GM12878 (cell line): ENCODE measurements around the gene TFAP2E. TPM values are rescaled to one million over a fixed set of nuclear protein-coding genes. Genes with fewer than 3 reads are reported as not detected.

ENCODE experiments used
- ATAC-seq: fragments of 200-7000 bp; cut with Tn5 transposase; 3 replicates; pipeline ENCODE4 v1.9.1; 2020; ENCODE audit warnings: mild to moderate bottlenecking, moderate library complexity
- BruUV-seq: library from RNA; stranded (reverse); fragments of 400-500 nt; replicated peaks from 2 replicates; lab custom pipeline; 2021; lab: Mats Ljungman, UMichigan
- CTCF ChIA-PET: fragments of 300-600 bp; sonication (Branson Sonifier 250); formaldehyde crosslinking; extraction: SDS; loops from one replicate; lab custom pipeline; 2021; ENCODE audit warnings: inconsistent platforms; lab: Yijun Ruan, JAX
- POLR2A ChIA-PET: fragments of 350-600 bp; formaldehyde crosslinking; extraction: SDS; loops from one replicate; lab custom pipeline; 2021; ENCODE audit warnings: inconsistent platforms; lab: Charles Lee
- RAD21 ChIA-PET: fragments of 300-600 bp; sonication (Branson Sonifier 250); formaldehyde crosslinking; loops from one replicate; lab custom pipeline; 2023; ENCODE audit warnings: antibody characterized with exemption; ENCODE audit not compliant: unreplicated experiment; lab: Charles Lee
- SMC1A ChIA-PET: fragments of 300-600 bp; sonication (Branson Sonifier 250); formaldehyde crosslinking; loops from one replicate; lab custom pipeline; 2023; ENCODE audit not compliant: unreplicated experiment, uncharacterized antibody; lab: Charles Lee
- DNase-seq: peaks from one replicate; pipeline ENCODE4 v3.0.0-alpha.2; 2011; ENCODE audit warnings: low read depth, low spot score
- FAIRE-seq: peaks from 3 replicates; lab custom pipeline; 2011; peaks lifted over from hg19 to GRCh38; lab: Jason Lieb, UNC
- H2AFZ ChIP-seq: 2 replicates; pipeline ENCODE4 v1.6.0; 2011; ENCODE audit warnings: low read depth, low read length, control low read depth; ENCODE audit not compliant: control insufficient read depth
- H3K27ac ChIP-seq: 2 replicates; pipeline ENCODE4 v1.5.1; 2011; ENCODE audit warnings: control low read depth; ENCODE audit not compliant: control insufficient read depth, insufficient read depth
- H3K27me3 ChIP-seq, 2 experiments: replicated peaks in 1 of 2; 2 replicates each; pipeline versions ENCODE4 v1.6.0 to v1.6.1; 2011; ENCODE audit warnings: low read length in 1 of 2; ENCODE audit not compliant: control insufficient read depth in 2 of 2, insufficient read depth in 2 of 2
- H3K36me3 ChIP-seq, 2 experiments: 2 replicates each; pipeline ENCODE4 v1.5.1; 2011; ENCODE audit warnings: low read length in 1 of 2; ENCODE audit not compliant: control insufficient read depth in 2 of 2, insufficient read depth in 2 of 2
- H3K4me1 ChIP-seq: 2 replicates; pipeline ENCODE4 v1.6.1; 2011; ENCODE audit warnings: mild to moderate bottlenecking, low read length, moderate library complexity, mixed read lengths; ENCODE audit not compliant: control insufficient read depth, insufficient read depth
- H3K4me2 ChIP-seq: 2 replicates; pipeline ENCODE4 v1.6.0; 2011; ENCODE audit warnings: control low read depth; ENCODE audit not compliant: control insufficient read depth, insufficient read depth
- H3K4me3 ChIP-seq: fragments of 200-600 bp; sonication (generic); 2 replicates; pipeline ENCODE4 v1.5.1; 2016
- H3K79me2 ChIP-seq: 2 replicates; pipeline ENCODE4 v1.6.0; 2011; ENCODE audit warnings: low read length; ENCODE audit not compliant: control insufficient read depth, insufficient read depth
- H3K9ac ChIP-seq: 2 replicates; pipeline ENCODE4 v1.8.0; 2011; ENCODE audit warnings: low read length, control low read depth, mixed read lengths; ENCODE audit not compliant: control insufficient read depth, insufficient read depth
- H3K9me3 ChIP-seq: replicated peaks from 3 replicates; pipeline ENCODE4 v1.5.1; 2011; ENCODE audit warnings: mild to moderate bottlenecking, low read length; ENCODE audit not compliant: control insufficient read depth, insufficient read depth
- H4K20me1 ChIP-seq: 2 replicates; pipeline ENCODE4 v1.6.0; 2011; ENCODE audit not compliant: control insufficient read depth, insufficient read depth
- POLR2AphosphoS5 ChIP-seq: IDR thresholded peaks from 2 replicates; pipeline ENCODE4 v1.6.1; 2011; ENCODE audit warnings: mild to moderate bottlenecking, low read length, inconsistent platforms
- RFX5 ChIP-seq: IDR thresholded peaks from 2 replicates; pipeline ENCODE4 v1.6.1; 2011; ENCODE audit warnings: low read depth, low read length, improper control_type of control experiment
- RUNX3 ChIP-seq: IDR thresholded peaks from 2 replicates; pipeline ENCODE4 v1.6.1; 2012; ENCODE audit warnings: low read length, inconsistent platforms
- WGBS: methylation state at CpG from one replicate; pipeline ENCODE4 v1.1.6; 2016; ENCODE audit warnings: low lambda C conversion rate; ENCODE audit not compliant: insufficient replicate concordance, insufficient coverage; ENCODE audit errors: missing lambda C conversion rate; 5-methylcytosine and 5-hydroxymethylcytosine counted together
- in situ Hi-C: fragments of 300-500 bp; cut with MboI; formaldehyde crosslinking; loops from 9 replicates; pipeline ENCODE4 v1.14.3; 2018; ENCODE audit warnings: mixed read lengths
- intact Hi-C: fragments of 100-400 bp; cut with micrococcal nuclease; formaldehyde crosslinking; loops from one replicate; pipeline ENCODE4 v1.14.2; 2022; ENCODE audit not compliant: unreplicated experiment
- polyA plus RNA-seq, 11 experiments: library from polyadenylated mRNA; depleted of rRNA in 4 of 11; unstranded in 6 of 11; stranded (reverse) in 5 of 11; fragments of >200 nt; fragmentation: Nextera tagmentation in 4 of 11; fragmentation: Illumina TruSeq in 1 of 11; extraction: Ambion mirVana in 4 of 11; extraction: Trizol in 1 of 11; gene quantifications; 1 replicate in 1 of 11; 2 replicates in 10 of 11; pipeline versions ENCODE4 v1.2.1 to v1.2.3, GENCODE V29; 2011 to 2016; ENCODE audit warnings: inconsistent platforms in 2 of 11, missing spikeins in 2 of 11, low read depth in 1 of 11
- total RNA-seq, 4 experiments: library from RNA; depleted of rRNA in 3 of 4; stranded (reverse); fragments of >200 nt in 3 of 4; fragmentation: Illumina TruSeq in 1 of 4; extraction: Trizol in 1 of 4; gene quantifications; 2 replicates each; pipeline versions ENCODE4 v1.2.1 to v1.2.3, GENCODE V29; 2013 to 2021

Gene TFAP2E
- total and polyA plus RNA-seq, 10 of the 15 experiments (the other 5 are each of a cell fraction or from before 2014, with no cell fraction given) = 0.10 to 1.1 (median 0.43) TPM

- no peak for TF ChIP-seq RFX5
- TF ChIP-seq POLR2AphosphoS5 = no peak
- no peak for TF ChIP-seq RUNX3
- intact Hi-C loops = loop anchor here (5.0 kb wide), 1 partner anchor 128 kb away; no protein-coding TSS in a partner anchor
- no peak overlapping the region for H3K9ac ChIP-seq
- H3K27ac ChIP-seq = no peak overlapping the region
- POLR2A ChIA-PET = no interaction called here
- no peak overlapping the region for H3K4me3 ChIP-seq
- CTCF ChIA-PET = interaction anchor here (1.8 to 3.6 kb wide), 2 partner anchors 71 to 76 kb away, joined by 7 to 20 read pairs; no protein-coding TSS in a partner anchor
- RAD21 ChIA-PET = no interaction called here
- in situ Hi-C loops = no loop called here
- ATAC-seq (no peak), FAIRE-seq (no peak), DNase-seq (no peak)
- no peak overlapping the region for H3K4me2 ChIP-seq
- no TSS peak for BruUV-seq
- peaks cover 25% of the 10 kb centered on the region for H3K79me2 ChIP-seq
- whole genome bisulfite sequencing = 11% methylated on average over 2 of the region's 2 CpGs
- no peaks in the 10 kb centered on the region for H3K36me3 ChIP-seq
- SMC1A ChIA-PET = no interaction called here
- no peaks in the 10 kb centered on the region for H3K4me1 ChIP-seq
- no peaks in the 10 kb centered on the region for H3K9me3 ChIP-seq
- no peak overlapping the region for H2AFZ ChIP-seq
- no peaks in the 10 kb centered on the region for H4K20me1 ChIP-seq
- H3K27me3 ChIP-seq = no peaks in the 10 kb centered on the region; a peak in 3 of 4 replicates
These were observed 71.1 kb downstream of the TFAP2E start for GRCh38 chr1:35644204-35644603.

Other genes with a start within 250 kb of the TFAP2E start
- gene KIAA0319L, start 15.9 kb upstream of the TFAP2E start, total RNA-seq (2014; rRNA removed) = 22.6 and 24.3 TPM in 2 replicates
- 20.7 and 22.1 TPM in 2 replicates for gene KIAA0319L, start 15.9 kb upstream of the TFAP2E start, total RNA-seq (2014; rRNA removed; fragmentation: Illumina TruSeq; extraction: Trizol)
- gene KIAA0319L, start 15.9 kb upstream of the TFAP2E start, total RNA-seq (2021) = 26.9 and 30.3 TPM in 2 replicates
- 57.8 and 63.2 TPM in 2 replicates for gene KIAA0319L, start 15.9 kb upstream of the TFAP2E start, polyA plus RNA-seq (2011; rRNA removed)
- gene KIAA0319L, start 15.9 kb upstream of the TFAP2E start, polyA plus RNA-seq (2014; fragmentation: Illumina TruSeq; extraction: Trizol) = 26.7 and 35.3 TPM in 2 replicates
- gene KIAA0319L, start 15.9 kb upstream of the TFAP2E start, polyA plus RNA-seq (2014; fragmentation: Nextera tagmentation; extraction: Ambion mirVana) = 1 to 10 TPM; 2.6 to 5.9 TPM
- gene KIAA0319L, start 15.9 kb upstream of the TFAP2E start, polyA plus RNA-seq (2014; rRNA removed) = 23.6 and 26.1 TPM in 2 replicates
- 10 to 100 TPM; 24.7 to 26.5 TPM for gene KIAA0319L, start 15.9 kb upstream of the TFAP2E start, polyA plus RNA-seq (2016; fragmentation: Nextera tagmentation; extraction: Ambion mirVana)
- 11.2 and 14.8 TPM in 2 replicates for gene NCDN, start 15.5 kb upstream of the TFAP2E start, total RNA-seq (2014; rRNA removed)
- gene NCDN, start 15.5 kb upstream of the TFAP2E start, total RNA-seq (2014; rRNA removed; fragmentation: Illumina TruSeq; extraction: Trizol) = 5.3 and 6.0 TPM in 2 replicates
- gene NCDN, start 15.5 kb upstream of the TFAP2E start, total RNA-seq (2021) = 22.2 and 25.5 TPM in 2 replicates
- gene NCDN, start 15.5 kb upstream of the TFAP2E start, polyA plus RNA-seq (2011; rRNA removed) = 1.9 and 5.4 TPM in 2 replicates
- gene NCDN, start 15.5 kb upstream of the TFAP2E start, polyA plus RNA-seq (2014; fragmentation: Illumina TruSeq; extraction: Trizol) = 3.3 and 7.0 TPM in 2 replicates
- gene NCDN, start 15.5 kb upstream of the TFAP2E start, polyA plus RNA-seq (2014; fragmentation: Nextera tagmentation; extraction: Ambion mirVana) = 1 to 10 TPM; 1.8 to 2.0 TPM
- gene NCDN, start 15.5 kb upstream of the TFAP2E start, polyA plus RNA-seq (2014; rRNA removed) = 17.0 and 21.0 TPM in 2 replicates
- 10 to 100 TPM; 23.5 to 24.6 TPM for gene NCDN, start 15.5 kb upstream of the TFAP2E start, polyA plus RNA-seq (2016; fragmentation: Nextera tagmentation; extraction: Ambion mirVana)
- 71.7 and 78.0 TPM in 2 replicates for gene PSMB2, start 68.2 kb downstream of the TFAP2E start, total RNA-seq (2014; rRNA removed)
- gene PSMB2, start 68.2 kb downstream of the TFAP2E start, total RNA-seq (2014; rRNA removed; fragmentation: Illumina TruSeq; extraction: Trizol) = 83.6 and 85.3 TPM in 2 replicates
- gene PSMB2, start 68.2 kb downstream of the TFAP2E start, total RNA-seq (2021) = 115 and 120 TPM in 2 replicates
- 76.5 and 119 TPM in 2 replicates for gene PSMB2, start 68.2 kb downstream of the TFAP2E start, polyA plus RNA-seq (2011; rRNA removed)
- 169 and 187 TPM in 2 replicates for gene PSMB2, start 68.2 kb downstream of the TFAP2E start, polyA plus RNA-seq (2014; fragmentation: Illumina TruSeq; extraction: Trizol)
- gene PSMB2, start 68.2 kb downstream of the TFAP2E start, polyA plus RNA-seq (2014; fragmentation: Nextera tagmentation; extraction: Ambion mirVana) = 100 to 1,000 TPM; 289 to 299 TPM
- gene PSMB2, start 68.2 kb downstream of the TFAP2E start, polyA plus RNA-seq (2014; rRNA removed) = 116 and 122 TPM in 2 replicates
- gene PSMB2, start 68.2 kb downstream of the TFAP2E start, polyA plus RNA-seq (2016; fragmentation: Nextera tagmentation; extraction: Ambion mirVana) = 100 to 1,000 TPM; 249 TPM
- gene C1orf216, start 145.6 kb downstream of the TFAP2E start, total RNA-seq (2014; rRNA removed) = 11.5 and 11.7 TPM in 2 replicates
- gene C1orf216, start 145.6 kb downstream of the TFAP2E start, total RNA-seq (2014; rRNA removed; fragmentation: Illumina TruSeq; extraction: Trizol) = 9.3 TPM in 2 replicates
- gene C1orf216, start 145.6 kb downstream of the TFAP2E start, total RNA-seq (2021) = 14.7 and 15.7 TPM in 2 replicates
- gene C1orf216, start 145.6 kb downstream of the TFAP2E start, polyA plus RNA-seq (2011; rRNA removed) = 14.4 and 17.2 TPM in 2 replicates
- 7.8 and 9.2 TPM in 2 replicates for gene C1orf216, start 145.6 kb downstream of the TFAP2E start, polyA plus RNA-seq (2014; fragmentation: Illumina TruSeq; extraction: Trizol)
- gene C1orf216, start 145.6 kb downstream of the TFAP2E start, polyA plus RNA-seq (2014; fragmentation: Nextera tagmentation; extraction: Ambion mirVana) = 1 to 10 TPM; 2.9 to 7.0 TPM
- 16.9 and 17.4 TPM in 2 replicates for gene C1orf216, start 145.6 kb downstream of the TFAP2E start, polyA plus RNA-seq (2014; rRNA removed)
- 10 to 100 TPM; 11.2 to 13.4 TPM for gene C1orf216, start 145.6 kb downstream of the TFAP2E start, polyA plus RNA-seq (2016; fragmentation: Nextera tagmentation; extraction: Ambion mirVana)
- 26.0 and 31.3 TPM in 2 replicates for gene CLSPN, start 196.7 kb downstream of the TFAP2E start, total RNA-seq (2014; rRNA removed)
- gene CLSPN, start 196.7 kb downstream of the TFAP2E start, total RNA-seq (2014; rRNA removed; fragmentation: Illumina TruSeq; extraction: Trizol) = 45.3 and 46.8 TPM in 2 replicates
- 30.7 and 34.6 TPM in 2 replicates for gene CLSPN, start 196.7 kb downstream of the TFAP2E start, total RNA-seq (2021)
- gene CLSPN, start 196.7 kb downstream of the TFAP2E start, polyA plus RNA-seq (2011; rRNA removed) = 16.0 and 22.4 TPM in 2 replicates
- gene CLSPN, start 196.7 kb downstream of the TFAP2E start, polyA plus RNA-seq (2014; fragmentation: Illumina TruSeq; extraction: Trizol) = 39.8 and 42.9 TPM in 2 replicates
- 10 to 100 TPM; 13.9 to 16.6 TPM for gene CLSPN, start 196.7 kb downstream of the TFAP2E start, polyA plus RNA-seq (2014; fragmentation: Nextera tagmentation; extraction: Ambion mirVana)
- 18.9 and 24.0 TPM in 2 replicates for gene CLSPN, start 196.7 kb downstream of the TFAP2E start, polyA plus RNA-seq (2014; rRNA removed)
- gene CLSPN, start 196.7 kb downstream of the TFAP2E start, polyA plus RNA-seq (2016; fragmentation: Nextera tagmentation; extraction: Ambion mirVana) = 10 to 100 TPM; 21.0 to 21.1 TPM
- 5.6 and 8.4 TPM in 2 replicates for gene AGO4, start 234.7 kb downstream of the TFAP2E start, total RNA-seq (2014; rRNA removed)
- 6.0 and 6.9 TPM in 2 replicates for gene AGO4, start 234.7 kb downstream of the TFAP2E start, total RNA-seq (2014; rRNA removed; fragmentation: Illumina TruSeq; extraction: Trizol)
- gene AGO4, start 234.7 kb downstream of the TFAP2E start, total RNA-seq (2021) = 5.0 and 7.9 TPM in 2 replicates
- 2.3 and 2.4 TPM in 2 replicates for gene AGO4, start 234.7 kb downstream of the TFAP2E start, polyA plus RNA-seq (2011; rRNA removed)
- gene AGO4, start 234.7 kb downstream of the TFAP2E start, polyA plus RNA-seq (2014; fragmentation: Illumina TruSeq; extraction: Trizol) = 5.9 and 7.7 TPM in 2 replicates
- 1 to 10 TPM; 1.2 to 1.4 TPM for gene AGO4, start 234.7 kb downstream of the TFAP2E start, polyA plus RNA-seq (2014; fragmentation: Nextera tagmentation; extraction: Ambion mirVana)
- 4.0 and 4.1 TPM in 2 replicates for gene AGO4, start 234.7 kb downstream of the TFAP2E start, polyA plus RNA-seq (2014; rRNA removed)
- 1 to 10 TPM; 1.5 to 1.6 TPM for gene AGO4, start 234.7 kb downstream of the TFAP2E start, polyA plus RNA-seq (2016; fragmentation: Nextera tagmentation; extraction: Ambion mirVana)